Measurements from ENCODE around the gene GGT7.
"Not testable (repeated sequence)": the region's sequence is repeated elsewhere in the genome, so short reads cannot be mapped to it uniquely, and the experiment has no call there.

- TF ChIP-seq CTCF (IDR thresholded peaks at IDR 0.05 in 2 of 3, conservative IDR thresholded peaks at IDR 0.05 in 1 of 3; ENCODE audit: insufficient read depth in 2 of 3, low read depth in 1 of 3, low read length in 3 of 3); ZNF24 (IDR thresholded peaks at IDR 0.05); ZNF384 (IDR thresholded peaks at IDR 0.05; ENCODE audit: low read depth, low read length); PML (IDR thresholded peaks at IDR 0.05; ENCODE audit: low read length); POLR2AphosphoS5 (IDR thresholded peaks at IDR 0.05; ENCODE audit: control insufficient read depth, insufficient read depth, low read depth, low read length); KLF16 (IDR thresholded peaks at IDR 0.05); JUN (IDR thresholded peaks at IDR 0.05; ENCODE audit: borderline replicate concordance, low read depth, low read length); JUN (CRISPR knock-in tag; IDR thresholded peaks at IDR 0.05; ENCODE audit: borderline replicate concordance); HNRNPK (IDR thresholded peaks at IDR 0.05; ENCODE audit: low read depth, low read length, poor library complexity, severe bottlenecking); SMAD3 (CRISPR knock-in tag; conservative IDR thresholded peaks at IDR 0.05): not testable (repeated sequence)
- TF ChIP-seq, protein P1, sequence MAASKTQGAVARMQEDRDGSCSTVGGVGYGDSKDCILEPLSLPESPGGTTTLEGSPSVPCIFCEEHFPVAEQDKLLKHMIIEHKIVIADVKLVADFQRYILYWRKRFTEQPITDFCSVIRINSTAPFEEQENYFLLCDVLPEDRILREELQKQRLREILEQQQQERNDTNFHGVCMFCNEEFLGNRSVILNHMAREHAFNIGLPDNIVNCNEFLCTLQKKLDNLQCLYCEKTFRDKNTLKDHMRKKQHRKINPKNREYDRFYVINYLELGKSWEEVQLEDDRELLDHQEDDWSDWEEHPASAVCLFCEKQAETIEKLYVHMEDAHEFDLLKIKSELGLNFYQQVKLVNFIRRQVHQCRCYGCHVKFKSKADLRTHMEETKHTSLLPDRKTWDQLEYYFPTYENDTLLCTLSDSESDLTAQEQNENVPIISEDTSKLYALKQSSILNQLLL (CRISPR knock-in tag; IDR thresholded peaks at IDR 0.05; ENCODE audit: borderline replicate concordance): not testable (repeated sequence)
- TF ChIP-seq, protein P2, sequence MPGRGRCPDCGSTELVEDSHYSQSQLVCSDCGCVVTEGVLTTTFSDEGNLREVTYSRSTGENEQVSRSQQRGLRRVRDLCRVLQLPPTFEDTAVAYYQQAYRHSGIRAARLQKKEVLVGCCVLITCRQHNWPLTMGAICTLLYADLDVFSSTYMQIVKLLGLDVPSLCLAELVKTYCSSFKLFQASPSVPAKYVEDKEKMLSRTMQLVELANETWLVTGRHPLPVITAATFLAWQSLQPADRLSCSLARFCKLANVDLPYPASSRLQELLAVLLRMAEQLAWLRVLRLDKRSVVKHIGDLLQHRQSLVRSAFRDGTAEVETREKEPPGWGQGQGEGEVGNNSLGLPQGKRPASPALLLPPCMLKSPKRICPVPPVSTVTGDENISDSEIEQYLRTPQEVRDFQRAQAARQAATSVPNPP (IDR thresholded peaks at IDR 0.05; ENCODE audit: borderline replicate concordance, insufficient read depth, insufficient read length): not testable (repeated sequence)
- TF ChIP-seq, protein P3, sequence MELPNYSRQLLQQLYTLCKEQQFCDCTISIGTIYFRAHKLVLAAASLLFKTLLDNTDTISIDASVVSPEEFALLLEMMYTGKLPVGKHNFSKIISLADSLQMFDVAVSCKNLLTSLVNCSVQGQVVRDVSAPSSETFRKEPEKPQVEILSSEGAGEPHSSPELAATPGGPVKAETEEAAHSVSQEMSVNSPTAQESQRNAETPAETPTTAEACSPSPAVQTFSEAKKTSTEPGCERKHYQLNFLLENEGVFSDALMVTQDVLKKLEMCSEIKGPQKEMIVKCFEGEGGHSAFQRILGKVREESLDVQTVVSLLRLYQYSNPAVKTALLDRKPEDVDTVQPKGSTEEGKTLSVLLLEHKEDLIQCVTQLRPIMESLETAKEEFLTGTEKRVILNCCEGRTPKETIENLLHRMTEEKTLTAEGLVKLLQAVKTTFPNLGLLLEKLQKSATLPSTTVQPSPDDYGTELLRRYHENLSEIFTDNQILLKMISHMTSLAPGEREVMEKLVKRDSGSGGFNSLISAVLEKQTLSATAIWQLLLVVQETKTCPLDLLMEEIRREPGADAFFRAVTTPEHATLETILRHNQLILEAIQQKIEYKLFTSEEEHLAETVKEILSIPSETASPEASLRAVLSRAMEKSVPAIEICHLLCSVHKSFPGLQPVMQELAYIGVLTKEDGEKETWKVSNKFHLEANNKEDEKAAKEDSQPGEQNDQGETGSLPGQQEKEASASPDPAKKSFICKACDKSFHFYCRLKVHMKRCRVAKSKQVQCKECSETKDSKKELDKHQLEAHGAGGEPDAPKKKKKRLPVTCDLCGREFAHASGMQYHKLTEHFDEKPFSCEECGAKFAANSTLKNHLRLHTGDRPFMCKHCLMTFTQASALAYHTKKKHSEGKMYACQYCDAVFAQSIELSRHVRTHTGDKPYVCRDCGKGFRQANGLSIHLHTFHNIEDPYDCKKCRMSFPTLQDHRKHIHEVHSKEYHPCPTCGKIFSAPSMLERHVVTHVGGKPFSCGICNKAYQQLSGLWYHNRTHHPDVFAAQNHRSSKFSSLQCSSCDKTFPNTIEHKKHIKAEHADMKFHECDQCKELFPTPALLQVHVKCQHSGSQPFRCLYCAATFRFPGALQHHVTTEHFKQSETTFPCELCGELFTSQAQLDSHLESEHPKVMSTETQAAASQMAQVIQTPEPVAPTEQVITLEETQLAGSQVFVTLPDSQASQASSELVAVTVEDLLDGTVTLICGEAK (IDR thresholded peaks at IDR 0.05): not testable (repeated sequence)
- TF ChIP-seq, protein P3 (CRISPR knock-in tag; IDR thresholded peaks at IDR 0.05): not testable (repeated sequence)
These were observed 26.1 kb upstream of the GGT7 start for GRCh38 chr20:34898731-34899130.
